NCI-H2029 treated with DMSO at 0.1 percent for 48 hours (cell line): ENCODE results near the gene SPECC1L.

ENCODE experiments used
- DNase-seq: peaks from one replicate; lab custom pipeline; 2025; lab: John Stamatoyannopoulos, UW

SPECC1L gene

DNA sequence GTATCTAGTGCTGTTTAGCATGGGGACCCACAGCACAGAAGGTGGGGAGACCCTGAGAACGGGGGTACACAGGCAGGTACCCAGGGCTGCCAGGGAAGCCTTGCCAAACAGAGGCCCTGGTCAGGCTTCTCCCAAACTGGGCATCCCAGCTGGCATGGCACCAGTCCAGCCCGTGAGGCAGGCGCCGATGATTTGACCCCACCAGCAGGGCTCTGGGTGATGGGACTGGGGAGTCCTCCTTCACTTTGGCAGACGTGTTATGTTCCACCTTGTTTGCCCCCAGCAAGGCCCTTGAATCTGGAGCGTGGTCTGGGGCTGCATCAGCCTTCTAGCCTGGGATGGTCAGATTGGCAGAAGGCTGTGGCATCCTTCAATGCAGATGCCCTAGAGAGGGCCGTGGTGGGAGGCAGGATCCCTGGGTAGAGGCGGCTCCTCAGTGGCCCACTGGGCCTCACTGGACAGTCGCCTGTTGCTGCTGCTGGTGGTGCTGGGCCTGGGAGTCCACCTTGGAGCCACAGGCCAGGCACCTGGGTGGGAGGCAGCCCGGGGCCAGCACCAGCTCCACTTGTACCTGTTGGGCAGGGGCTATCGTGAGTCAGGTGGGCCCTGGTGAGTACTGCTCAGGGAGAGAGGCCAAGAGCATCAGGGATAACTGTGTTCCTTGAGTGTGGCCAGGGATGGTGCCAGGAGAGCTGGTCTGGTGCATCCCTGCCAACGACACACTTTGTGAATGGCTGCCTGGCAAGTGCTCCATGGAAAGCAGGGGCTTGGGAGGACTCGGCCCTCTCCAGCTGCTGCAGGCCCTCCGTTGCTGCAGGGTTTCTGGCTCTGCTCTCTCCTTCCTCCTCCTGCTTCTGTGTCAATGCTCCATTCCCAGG is 160.0 kb downstream of the SPECC1L start:
- DNase-seq, result no peak

GRCh38 chr22:24431309-24432034 is 160.8 kb downstream of the SPECC1L start:
- DNase-seq, result no peak

- no peak for DNase-seq
These were observed 161.6 kb downstream of the SPECC1L start for GRCh38 chr22:24432059-24432853.

DNA sequence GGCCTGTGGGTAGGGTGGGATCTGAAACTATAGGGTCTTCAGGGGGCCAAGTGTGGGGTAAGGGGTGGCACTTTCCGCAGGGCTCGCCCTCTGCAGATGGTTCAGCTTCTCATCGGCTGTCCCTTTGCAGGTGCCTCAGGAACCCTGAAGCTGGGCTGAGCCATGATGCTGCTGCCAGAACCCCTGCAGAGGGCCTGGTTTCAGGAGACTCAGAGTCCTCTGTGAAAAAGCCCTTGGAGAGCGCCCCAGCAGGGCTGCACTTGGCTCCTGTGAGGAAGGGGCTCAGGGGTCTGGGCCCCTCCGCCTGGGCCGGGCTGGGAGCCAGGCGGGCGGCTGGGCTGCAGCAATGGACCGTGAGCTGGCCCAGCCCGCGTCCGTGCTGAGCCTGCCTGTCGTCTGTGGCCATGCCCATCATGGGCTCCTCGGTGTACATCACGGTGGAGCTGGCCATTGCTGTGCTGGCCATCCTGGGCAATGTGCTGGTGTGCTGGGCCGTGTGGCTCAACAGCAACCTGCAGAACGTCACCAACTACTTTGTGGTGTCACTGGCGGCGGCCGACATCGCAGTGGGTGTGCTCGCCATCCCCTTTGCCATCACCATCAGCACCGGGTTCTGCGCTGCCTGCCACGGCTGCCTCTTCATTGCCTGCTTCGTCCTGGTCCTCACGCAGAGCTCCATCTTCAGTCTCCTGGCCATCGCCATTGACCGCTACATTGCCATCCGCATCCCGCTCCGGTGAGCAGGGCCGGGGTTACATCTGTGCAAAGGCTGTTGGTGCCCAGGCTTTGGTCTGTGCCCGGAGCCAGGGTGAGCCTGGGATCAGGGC is 162.6 kb downstream of the SPECC1L start:
- no peak for DNase-seq

GRCh38 chr22:24433828-24434470 is 163.3 kb downstream of the SPECC1L start:
- no peak for DNase-seq

GRCh38 chr22:24434471-24435322 is 164.1 kb downstream of the SPECC1L start:
- DNase-seq, result no peak

DNA sequence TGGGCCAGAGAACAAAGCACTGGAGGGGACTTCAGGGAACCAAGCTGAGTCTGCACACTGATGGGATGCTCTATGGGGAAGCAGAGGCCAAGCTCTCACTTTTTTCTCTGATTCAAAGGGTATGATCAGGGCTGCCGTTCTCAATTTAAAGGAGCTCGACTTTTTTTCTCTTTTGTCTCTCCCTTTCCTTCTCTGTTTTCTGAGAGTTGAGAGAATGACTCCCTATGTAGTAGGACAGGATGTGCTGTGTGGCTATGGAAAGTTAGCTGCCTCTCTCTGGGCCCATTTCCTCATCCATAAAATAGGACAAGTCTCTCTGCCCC is 164.7 kb downstream of the SPECC1L start:
- no peak for DNase-seq

DNA sequence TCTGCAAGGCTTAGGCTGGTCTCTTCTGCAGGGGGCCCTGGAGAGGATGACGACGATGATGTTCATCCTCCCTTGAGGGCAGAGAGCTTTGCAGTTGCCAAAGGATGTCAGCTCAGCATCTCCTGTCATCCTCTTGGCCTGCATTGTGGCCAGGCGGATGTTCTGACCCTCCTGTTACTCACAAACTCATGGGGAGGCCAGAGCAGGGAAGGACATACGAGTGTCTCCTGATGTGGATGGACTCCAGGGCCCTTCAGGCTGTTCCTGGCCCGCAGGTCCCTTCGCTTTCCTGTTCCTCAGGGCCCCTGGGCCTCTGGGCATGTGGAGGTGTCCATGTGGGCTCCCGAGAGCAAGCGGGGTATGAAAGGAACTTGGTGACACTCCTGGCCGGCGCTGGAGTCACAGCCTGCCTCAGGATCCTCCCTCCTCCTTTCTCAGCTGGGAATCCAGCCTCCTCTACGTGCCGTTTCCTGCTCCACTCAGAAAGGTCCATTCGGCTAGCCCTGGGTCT is 165.3 kb downstream of the SPECC1L start:
- DNase-seq, result no peak

- no peak for DNase-seq
These were observed 165.9 kb downstream of the SPECC1L start for GRCh38 chr22:24436553-24436952.

- DNase-seq, result no peak
These were observed 166.5 kb downstream of the SPECC1L start for GRCh38 chr22:24437091-24437490.

DNA sequence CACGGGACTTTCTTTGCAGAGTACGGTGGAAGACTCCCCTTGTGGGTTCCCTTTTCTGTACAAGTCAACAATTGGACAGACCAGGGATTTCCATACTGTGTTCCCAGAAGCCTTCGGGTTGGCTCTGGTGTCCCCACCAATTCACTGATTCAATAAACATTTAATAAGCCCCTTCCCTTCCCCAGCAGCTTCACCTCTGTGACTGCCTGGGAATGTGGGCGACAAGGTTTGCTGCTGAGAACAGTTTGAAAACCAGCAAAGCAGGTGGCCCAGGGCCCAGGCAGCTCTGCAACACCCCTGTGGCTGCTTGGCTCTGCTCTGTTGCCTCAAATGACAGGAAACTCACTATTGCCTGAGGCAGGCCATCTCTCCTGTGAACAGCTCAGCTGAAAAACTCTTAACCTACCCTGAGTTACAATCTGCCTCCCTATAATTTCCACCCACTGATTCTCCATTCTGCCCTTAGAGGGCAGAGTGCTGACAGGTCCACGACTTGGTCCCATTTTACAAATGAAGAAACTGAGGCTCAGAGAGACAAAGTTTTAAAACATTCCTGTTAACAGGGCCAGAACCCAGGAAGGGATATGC is 167.2 kb downstream of the SPECC1L start:
- no peak for DNase-seq

GRCh38 chr22:24440270-24440717 is 169.7 kb downstream of the SPECC1L start:
- DNase-seq, result no peak

DNA sequence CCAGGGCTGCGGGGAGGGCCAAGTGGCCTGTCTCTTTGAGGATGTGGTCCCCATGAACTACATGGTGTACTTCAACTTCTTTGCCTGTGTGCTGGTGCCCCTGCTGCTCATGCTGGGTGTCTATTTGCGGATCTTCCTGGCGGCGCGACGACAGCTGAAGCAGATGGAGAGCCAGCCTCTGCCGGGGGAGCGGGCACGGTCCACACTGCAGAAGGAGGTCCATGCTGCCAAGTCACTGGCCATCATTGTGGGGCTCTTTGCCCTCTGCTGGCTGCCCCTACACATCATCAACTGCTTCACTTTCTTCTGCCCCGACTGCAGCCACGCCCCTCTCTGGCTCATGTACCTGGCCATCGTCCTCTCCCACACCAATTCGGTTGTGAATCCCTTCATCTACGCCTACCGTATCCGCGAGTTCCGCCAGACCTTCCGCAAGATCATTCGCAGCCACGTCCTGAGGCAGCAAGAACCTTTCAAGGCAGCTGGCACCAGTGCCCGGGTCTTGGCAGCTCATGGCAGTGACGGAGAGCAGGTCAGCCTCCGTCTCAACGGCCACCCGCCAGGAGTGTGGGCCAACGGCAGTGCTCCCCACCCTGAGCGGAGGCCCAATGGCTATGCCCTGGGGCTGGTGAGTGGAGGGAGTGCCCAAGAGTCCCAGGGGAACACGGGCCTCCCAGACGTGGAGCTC is 170.2 kb downstream of the SPECC1L start:
- no peak for DNase-seq

- no peak for DNase-seq
These were observed 171.0 kb downstream of the SPECC1L start for GRCh38 chr22:24441406-24442351.

DNA sequence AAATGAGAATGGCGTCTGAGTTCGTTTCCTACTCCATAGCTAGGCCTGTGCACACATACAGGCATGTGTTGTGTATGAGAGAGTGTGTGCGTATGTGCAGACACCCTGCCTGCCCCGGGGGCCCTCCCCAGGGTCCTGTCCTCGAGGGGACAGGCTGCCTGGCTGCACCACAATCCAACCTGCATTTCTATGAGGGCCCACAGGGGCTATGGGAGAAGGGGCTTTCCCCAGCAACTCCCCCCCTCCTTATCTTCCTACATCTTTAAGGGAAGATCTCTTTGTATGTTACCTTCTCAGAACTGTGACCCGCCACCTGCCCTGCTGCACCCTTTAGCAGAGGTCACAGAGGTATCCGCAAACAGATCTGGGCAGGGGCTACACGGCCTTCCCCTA is 171.7 kb downstream of the SPECC1L start:
- DNase-seq, result no peak

GRCh38 chr22:24443668-24444067 is 173.0 kb downstream of the SPECC1L start:
- DNase-seq, result no peak

- DNase-seq, result no peak
These were observed 173.6 kb downstream of the SPECC1L start for GRCh38 chr22:24444251-24444650.
